ENCODE measurements around the gene MEX3A. TPM values are rescaled to one million over a fixed set of nuclear protein-coding genes. Genes with fewer than 3 reads are reported as not detected.
A peak's percentile ranks its signal among the peaks of the same experiment; 100 is the strongest.

Gene MEX3A
- total and polyA plus RNA-seq, 2 of the 8 experiments (the other 6 are each of a cell fraction or from before 2014, with no cell fraction given) = 34.1 to 52.4 TPM

DNA sequence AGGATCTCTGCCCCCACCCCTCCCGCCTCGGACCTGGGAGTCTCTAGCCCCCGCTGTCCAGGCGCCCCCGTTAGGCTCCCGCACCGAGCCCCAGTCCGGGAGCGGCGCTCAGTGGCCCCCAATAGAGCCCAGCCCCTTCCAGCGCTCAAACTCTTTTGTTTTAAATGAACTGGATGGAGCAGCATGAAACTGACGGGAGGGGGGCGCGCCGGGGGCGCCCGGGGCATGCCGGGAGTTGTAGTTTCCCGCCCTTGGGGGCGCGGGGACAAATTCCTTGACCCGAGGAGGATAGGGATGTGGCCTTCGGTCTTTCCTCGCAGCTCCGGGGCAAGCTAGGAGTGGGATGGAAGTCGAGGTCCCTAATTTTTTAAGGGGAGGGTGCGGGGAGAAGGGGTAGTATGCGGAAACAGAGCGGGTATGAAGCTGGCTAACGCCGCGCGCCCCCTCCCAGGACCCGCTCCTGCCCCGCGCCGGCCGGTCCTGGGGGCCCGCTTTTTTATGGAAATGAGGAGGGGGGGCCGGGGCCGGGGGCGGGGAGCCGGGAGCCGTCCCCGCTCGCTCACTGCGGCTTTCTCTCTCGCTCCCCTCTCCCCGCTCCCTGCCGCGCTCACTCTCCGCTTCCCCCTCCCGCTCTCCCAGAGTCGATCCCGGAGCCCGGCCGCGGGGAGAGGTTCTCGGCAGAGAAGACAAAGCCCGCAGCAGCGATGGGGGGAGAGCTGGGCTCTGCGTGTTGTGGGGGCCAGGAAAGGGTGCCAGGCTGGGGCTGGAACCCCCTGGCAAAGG is at the start of gene MEX3A (continued):
- TF ChIP-seq YY1 (IDR thresholded peaks at IDR 0.05; ENCODE audit: low read depth, low read length) (peak; percentile 48; the same call in 1 of the 2 replicates), FOSL1 (IDR thresholded peaks at IDR 0.05; ENCODE audit: insufficient read depth, low read depth, low read length) (no peak), ZNF274 (IDR thresholded peaks at IDR 0.05; ENCODE audit: borderline replicate concordance, extremely low read depth, low read length) (no peak), TAF7 (optimal IDR thresholded peaks at IDR 0.05; ENCODE audit: borderline replicate concordance, low read depth, low read length) (peak; percentile 68), EP300 (IDR thresholded peaks at IDR 0.05; ENCODE audit: borderline replicate concordance in 1 of 2, low read depth in 2 of 2, low read length in 2 of 2) (peak in 1 of 2 experiments; percentile 60; a peak in 1 of 3 replicates), SIX5 (IDR thresholded peaks at IDR 0.05; ENCODE audit: low read depth, low read length) (peak; percentile 84), RBBP5 (IDR thresholded peaks at IDR 0.05; ENCODE audit: borderline replicate concordance, low read depth, low read length) (peak; percentile 80), RFX5 (IDR thresholded peaks at IDR 0.05; ENCODE audit: borderline replicate concordance, low read depth, low read length) (no peak)
- TF ChIP-seq, protein P1, sequence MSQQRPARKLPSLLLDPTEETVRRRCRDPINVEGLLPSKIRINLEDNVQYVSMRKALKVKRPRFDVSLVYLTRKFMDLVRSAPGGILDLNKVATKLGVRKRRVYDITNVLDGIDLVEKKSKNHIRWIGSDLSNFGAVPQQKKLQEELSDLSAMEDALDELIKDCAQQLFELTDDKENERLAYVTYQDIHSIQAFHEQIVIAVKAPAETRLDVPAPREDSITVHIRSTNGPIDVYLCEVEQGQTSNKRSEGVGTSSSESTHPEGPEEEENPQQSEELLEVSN (IDR thresholded peaks at IDR 0.05) = no peak
- TF ChIP-seq, protein P2, sequence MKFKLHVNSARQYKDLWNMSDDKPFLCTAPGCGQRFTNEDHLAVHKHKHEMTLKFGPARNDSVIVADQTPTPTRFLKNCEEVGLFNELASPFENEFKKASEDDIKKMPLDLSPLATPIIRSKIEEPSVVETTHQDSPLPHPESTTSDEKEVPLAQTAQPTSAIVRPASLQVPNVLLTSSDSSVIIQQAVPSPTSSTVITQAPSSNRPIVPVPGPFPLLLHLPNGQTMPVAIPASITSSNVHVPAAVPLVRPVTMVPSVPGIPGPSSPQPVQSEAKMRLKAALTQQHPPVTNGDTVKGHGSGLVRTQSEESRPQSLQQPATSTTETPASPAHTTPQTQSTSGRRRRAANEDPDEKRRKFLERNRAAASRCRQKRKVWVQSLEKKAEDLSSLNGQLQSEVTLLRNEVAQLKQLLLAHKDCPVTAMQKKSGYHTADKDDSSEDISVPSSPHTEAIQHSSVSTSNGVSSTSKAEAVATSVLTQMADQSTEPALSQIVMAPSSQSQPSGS (IDR thresholded peaks at IDR 0.05; ENCODE audit: low read length) = no peak

All from H1 (cell line).